Astrocyte (in vitro differentiated cells and primary cell): ENCODE results near the gene PRDM10. TPM values are rescaled to one million over a fixed set of nuclear protein-coding genes. Genes with fewer than 3 reads are reported as not detected.

Experiments used
- DNase-seq: peaks from one replicate; pipeline ENCODE4 v3.0.0-alpha.2; 2010; ENCODE audit warnings: low read depth
- FAIRE-seq: peaks from 2 replicates; lab custom pipeline; 2011; peaks lifted over from hg19 to GRCh38; lab: Jason Lieb, UNC
- H2AFZ ChIP-seq: 2 replicates; pipeline ENCODE4 v1.6.0; 2012; ENCODE audit warnings: low read depth, low read length, inconsistent platforms
- H3K27ac ChIP-seq: 2 replicates; pipeline ENCODE4 v1.5.1; 2011; ENCODE audit warnings: low read depth, low read length, inconsistent platforms
- H3K27me3 ChIP-seq: 2 replicates; pipeline ENCODE4 v1.6.0; 2011; ENCODE audit warnings: low read length, inconsistent platforms; ENCODE audit not compliant: insufficient read depth
- H3K36me3 ChIP-seq: 2 replicates; pipeline ENCODE4 v1.5.1; 2011; ENCODE audit warnings: low read length, inconsistent platforms; ENCODE audit not compliant: insufficient read depth
- H3K4me1 ChIP-seq: 2 replicates; pipeline ENCODE4 v1.5.1; 2011; ENCODE audit warnings: low read length, inconsistent platforms; ENCODE audit not compliant: insufficient read depth
- H3K4me2 ChIP-seq: 2 replicates; pipeline ENCODE4 v1.6.0; 2012; ENCODE audit warnings: low read length, inconsistent platforms
- H3K4me3 ChIP-seq: 2 replicates; pipeline ENCODE4 v1.5.1; 2011; ENCODE audit warnings: low read depth, mild to moderate bottlenecking, low read length, inconsistent platforms; ENCODE audit not compliant: insufficient read depth
- H3K79me2 ChIP-seq: 2 replicates; pipeline ENCODE4 v1.6.0; 2012; ENCODE audit warnings: mild to moderate bottlenecking, low read length, inconsistent platforms; ENCODE audit not compliant: insufficient read depth
- H3K9ac ChIP-seq: 2 replicates; pipeline ENCODE4 v1.6.0; 2012; ENCODE audit warnings: mild to moderate bottlenecking, low read length, inconsistent platforms
- H3K9me3 ChIP-seq: 2 replicates; pipeline ENCODE4 v1.5.1; 2012; ENCODE audit warnings: low read depth, mild to moderate bottlenecking, low read length, inconsistent platforms; ENCODE audit not compliant: insufficient read depth
- H4K20me1 ChIP-seq: 2 replicates; pipeline ENCODE4 v1.6.0; 2012; ENCODE audit warnings: low read length, inconsistent platforms; ENCODE audit not compliant: insufficient read depth
- H3K27ac Mint-ChIP-seq: one replicate; pipeline ENCODE4 v1.8.0; 2021; ENCODE audit warnings: mild to moderate bottlenecking, mixed read lengths; ENCODE audit not compliant: unreplicated experiment
- H3K27me3 Mint-ChIP-seq: one replicate; pipeline ENCODE4 v1.8.0; 2021; ENCODE audit warnings: low read depth, mixed read lengths; ENCODE audit not compliant: unreplicated experiment
- H3K36me3 Mint-ChIP-seq: one replicate; pipeline ENCODE4 v1.8.0; 2021; ENCODE audit warnings: low read depth, mixed read lengths; ENCODE audit not compliant: unreplicated experiment
- H3K4me1 Mint-ChIP-seq: one replicate; pipeline ENCODE4 v1.8.0; 2021; ENCODE audit warnings: low read depth, mixed read lengths; ENCODE audit not compliant: unreplicated experiment
- H3K4me3 Mint-ChIP-seq: one replicate; pipeline ENCODE4 v1.8.0; 2021; ENCODE audit warnings: mild to moderate bottlenecking, moderate library complexity, mixed read lengths; ENCODE audit not compliant: unreplicated experiment
- H3K9me3 Mint-ChIP-seq: one replicate; pipeline ENCODE4 v1.8.0; 2021; ENCODE audit warnings: mild to moderate bottlenecking, mixed read lengths; ENCODE audit not compliant: unreplicated experiment
- CTCF ChIP-seq: IDR thresholded peaks from 2 replicates; pipeline ENCODE4 v1.5.1; 2011; ENCODE audit warnings: low read depth, mild to moderate bottlenecking, inconsistent platforms, low read length, moderate library complexity; ENCODE audit not compliant: insufficient read depth
- EZH2 ChIP-seq: IDR thresholded peaks from 2 replicates; pipeline ENCODE4 v1.6.1; 2012; ENCODE audit warnings: mild to moderate bottlenecking, low read length, inconsistent platforms; ENCODE audit not compliant: insufficient read depth
- total RNA-seq: library from RNA; stranded (reverse); gene quantifications from 2 replicates; pipeline ENCODE4 v1.2.1, GENCODE V29; 2021

PRDM10 gene
- total RNA-seq, 1 donor from 2014 or later, result 10.1 TPM

- Histone ChIP-seq H3K4me2 (no peak overlapping the region), H3K4me1 (no peaks in the 10 kb centered on the region), H3K9ac (no peak overlapping the region), H3K27ac (no peak overlapping the region), H3K4me3 (no peak overlapping the region), H3K9me3 (no peaks in the 10 kb centered on the region), H3K36me3 (peaks cover 71% of the 10 kb centered on the region), H3K27me3 (no peaks in the 10 kb centered on the region), H4K20me1 (peaks cover 7% of the 10 kb centered on the region), H3K79me2 (peaks cover 4% of the 10 kb centered on the region), H2AFZ (no peak overlapping the region)
- no peak for FAIRE-seq
- Mint-ChIP-seq H3K27me3 (no peaks in the 10 kb centered on the region), H3K4me1 (no peaks in the 10 kb centered on the region), H3K36me3 (peaks cover 20% of the 10 kb centered on the region), H3K4me3 (no peak overlapping the region), H3K27ac (no peak overlapping the region), H3K9me3 (no peaks in the 10 kb centered on the region)
- no peak for DNase-seq
- TF ChIP-seq CTCF (no peak), EZH2 (no peak)
Observed at GRCh38 chr11:129885381-129885780, 117.3 kb downstream of the PRDM10 start.

GRCh38 chr11:129884581-129884980 lies 118.1 kb downstream of the PRDM10 start:
- H3K9ac ChIP-seq, result no peak overlapping the region
- no peaks in the 10 kb centered on the region for H3K4me1 Mint-ChIP-seq
- TF ChIP-seq EZH2 (no peak), CTCF (no peak)
- no peaks in the 10 kb centered on the region for H3K79me2 ChIP-seq
- no peaks in the 10 kb centered on the region for H3K27me3 Mint-ChIP-seq
- DNase-seq, result no peak
- no peaks in the 10 kb centered on the region for H3K9me3 ChIP-seq
- no peak overlapping the region for H3K4me3 Mint-ChIP-seq
- no peak overlapping the region for H3K4me3 ChIP-seq
- H3K36me3 Mint-ChIP-seq, result peaks cover 21% of the 10 kb centered on the region
- H3K36me3 ChIP-seq, result peaks cover 65% of the 10 kb centered on the region
- no peaks in the 10 kb centered on the region for H3K4me1 ChIP-seq
- H3K27ac Mint-ChIP-seq, result no peak overlapping the region
- H3K27me3 ChIP-seq, result no peaks in the 10 kb centered on the region
- no peak overlapping the region for H3K4me2 ChIP-seq
- H3K27ac ChIP-seq, result no peak overlapping the region
- no peak for FAIRE-seq
- H4K20me1 ChIP-seq, result peaks cover 13% of the 10 kb centered on the region
- no peak overlapping the region for H2AFZ ChIP-seq
- no peaks in the 10 kb centered on the region for H3K9me3 Mint-ChIP-seq

- no peak overlapping the region for H3K4me3 Mint-ChIP-seq
- H3K9ac ChIP-seq, result no peak overlapping the region
- H4K20me1 ChIP-seq, result peaks cover 18% of the 10 kb centered on the region
- no peaks in the 10 kb centered on the region for H3K9me3 Mint-ChIP-seq
- DNase-seq (no peak), FAIRE-seq (no peak)
- H3K9me3 ChIP-seq, result no peaks in the 10 kb centered on the region
- H3K27ac ChIP-seq, result no peak overlapping the region
- TF ChIP-seq CTCF (peak; percentile 57), EZH2 (no peak)
- H2AFZ ChIP-seq, result no peak overlapping the region
- no peaks in the 10 kb centered on the region for H3K79me2 ChIP-seq
- H3K36me3 Mint-ChIP-seq, result peaks cover 20% of the 10 kb centered on the region
- H3K4me2 ChIP-seq, result no peak overlapping the region
- no peaks in the 10 kb centered on the region for H3K4me1 ChIP-seq
- H3K27ac Mint-ChIP-seq, result no peak overlapping the region
- no peaks in the 10 kb centered on the region for H3K27me3 ChIP-seq
- no peaks in the 10 kb centered on the region for H3K4me1 Mint-ChIP-seq
- no peak overlapping the region for H3K4me3 ChIP-seq
- H3K36me3 ChIP-seq, result peaks cover 72% of the 10 kb centered on the region
- no peaks in the 10 kb centered on the region for H3K27me3 Mint-ChIP-seq
Observed at GRCh38 chr11:129881570-129882170, 121.0 kb downstream of the PRDM10 start.
